Measurements from ENCODE around the gene CDH19.
"Not testable (repeated sequence)": the region's sequence is repeated elsewhere in the genome, so short reads cannot be mapped to it uniquely, and the experiment has no call there.

CDH19 gene

GRCh38 chr18:66564236-66564635, 39.7 kb downstream of the CDH19 start:
- DNase-seq, result no peak

GRCh38 chr18:66562279-66562678, 41.6 kb downstream of the CDH19 start:
- no peak for DNase-seq

- DNase-seq, result no peak
Measured at GRCh38 chr18:66560094-66560493, 43.8 kb downstream of the CDH19 start.

- no peak for DNase-seq
Measured at GRCh38 chr18:66558773-66559172, 45.1 kb downstream of the CDH19 start.

GRCh38 chr18:66557091-66557490, 46.8 kb downstream of the CDH19 start:
- DNase-seq, result no peak

- no peak for DNase-seq
Measured at GRCh38 chr18:66555585-66555984, 48.3 kb downstream of the CDH19 start.

GRCh38 chr18:66553824-66554223, 50.1 kb downstream of the CDH19 start:
- no peak for DNase-seq

- no peak for DNase-seq
Measured at GRCh38 chr18:66550366-66550765, 53.5 kb downstream of the CDH19 start.

GRCh38 chr18:66548747-66549146, 55.1 kb downstream of the CDH19 start:
- no peak for DNase-seq

- DNase-seq, result no peak
Measured at GRCh38 chr18:66534110-66534509, 69.8 kb downstream of the CDH19 start.

GRCh38 chr18:66533693-66534092, 70.2 kb downstream of the CDH19 start:
- no peak for DNase-seq

- no peak for DNase-seq
Measured at GRCh38 chr18:66523219-66523991, 80.5 kb downstream of the CDH19 start.

GRCh38 chr18:66513996-66514395, 89.9 kb downstream of the CDH19 start:
- DNase-seq, result no peak

GRCh38 chr18:66511792-66512191, 92.1 kb downstream of the CDH19 start:
- DNase-seq, result no peak

- DNase-seq, result no peak
Measured at GRCh38 chr18:66511289-66511688, 92.6 kb downstream of the CDH19 start.

- DNase-seq, result no peak
Measured at GRCh38 chr18:66510357-66511045, 93.4 kb downstream of the CDH19 start.

GRCh38 chr18:66508937-66509336, 95.0 kb downstream of the CDH19 start:
- DNase-seq, result no peak

GRCh38 chr18:66506178-66506577, 97.7 kb downstream of the CDH19 start:
- DNase-seq, result no peak

- no peak for DNase-seq
Measured at GRCh38 chr18:66497351-66497750, 106.5 kb downstream of the CDH19 start.

- no peak for DNase-seq
Measured at GRCh38 chr18:66495844-66496243, 108.0 kb downstream of the CDH19 start.

GRCh38 chr18:66473882-66474281, 130.0 kb downstream of the CDH19 start:
- no peak for DNase-seq

- not testable (repeated sequence) for DNase-seq
Measured at GRCh38 chr18:66466184-66466583, 137.7 kb downstream of the CDH19 start.

GRCh38 chr18:66461344-66461743, 142.5 kb downstream of the CDH19 start:
- no peak for DNase-seq

- no peak for DNase-seq
Measured at GRCh38 chr18:66457245-66457644, 146.6 kb downstream of the CDH19 start.
